HG02571 (cell line): ENCODE measurements around the gene FGL2.
"Not testable (repeated sequence)": the region's sequence is repeated elsewhere in the genome, so short reads cannot be mapped to it uniquely, and the experiment has no call there.

Source experiments
- ATAC-seq: cut with Tn5 transposase; IDR thresholded peaks from one replicate; pipeline ENCODE4 v1.9.1; 2021; ENCODE audit warnings: mild to moderate bottlenecking, moderate library complexity; ENCODE audit not compliant: unreplicated experiment

Gene FGL2

DNA sequence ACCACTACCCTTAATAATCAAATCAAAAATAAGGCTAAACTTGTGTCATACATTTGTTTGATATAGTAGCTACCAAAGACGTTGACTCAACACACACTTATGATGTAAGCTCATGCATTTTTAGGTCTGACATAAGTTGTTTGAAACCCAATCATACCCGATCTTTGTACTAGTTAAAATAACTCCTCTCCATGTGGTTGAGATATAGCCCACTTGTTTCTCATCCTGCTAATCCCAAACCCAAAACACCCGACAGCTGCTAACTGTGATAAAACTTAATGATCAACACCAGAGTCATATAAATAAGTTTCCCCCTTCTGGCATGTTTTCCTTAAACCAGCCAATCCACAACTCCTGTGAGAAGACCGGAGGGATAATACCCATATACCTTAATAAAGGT lies 28.5 kb downstream of the FGL2 start:
- not testable (repeated sequence) for ATAC-seq

DNA sequence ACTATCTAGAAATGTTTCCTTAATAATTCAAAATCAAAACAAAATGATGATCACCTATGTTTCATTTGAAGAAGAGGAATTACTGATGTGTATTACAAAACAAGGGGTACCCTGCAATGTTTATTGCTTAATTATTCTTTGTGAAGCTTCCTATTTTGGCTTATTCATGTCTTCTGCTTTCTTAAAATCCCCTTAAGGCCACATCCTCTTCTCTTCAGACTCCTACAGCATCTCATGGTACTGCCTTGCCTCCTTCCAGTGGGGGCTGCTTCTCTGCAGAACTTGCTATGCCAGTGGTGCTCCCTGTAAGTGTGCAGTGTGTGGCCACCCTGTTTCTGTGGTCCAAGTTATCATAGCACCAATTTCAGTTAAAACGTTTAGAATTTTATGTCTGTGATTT lies 42.2 kb downstream of the FGL2 start:
- ATAC-seq, result peak; percentile 47

DNA sequence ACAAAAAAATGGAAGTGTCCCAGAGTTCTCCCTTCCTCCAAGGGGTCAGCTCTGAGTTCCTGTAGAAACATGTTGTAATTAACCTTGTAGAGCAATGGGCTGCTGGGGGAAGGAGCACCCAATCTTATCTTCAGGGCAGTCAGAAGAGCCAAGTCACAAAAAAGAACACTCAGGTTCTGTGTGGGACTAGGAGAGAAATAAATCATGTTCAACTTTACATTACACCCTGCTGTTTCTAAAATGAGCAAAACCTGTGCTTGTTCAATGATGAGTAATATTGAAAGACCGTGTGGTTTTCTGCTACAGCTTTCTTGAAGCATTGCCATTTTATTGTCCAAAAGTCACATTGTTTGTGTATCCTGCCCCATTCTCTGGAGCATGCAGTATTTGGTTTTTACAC lies 42.6 kb downstream of the FGL2 start:
- peak; percentile 73 for ATAC-seq

DNA sequence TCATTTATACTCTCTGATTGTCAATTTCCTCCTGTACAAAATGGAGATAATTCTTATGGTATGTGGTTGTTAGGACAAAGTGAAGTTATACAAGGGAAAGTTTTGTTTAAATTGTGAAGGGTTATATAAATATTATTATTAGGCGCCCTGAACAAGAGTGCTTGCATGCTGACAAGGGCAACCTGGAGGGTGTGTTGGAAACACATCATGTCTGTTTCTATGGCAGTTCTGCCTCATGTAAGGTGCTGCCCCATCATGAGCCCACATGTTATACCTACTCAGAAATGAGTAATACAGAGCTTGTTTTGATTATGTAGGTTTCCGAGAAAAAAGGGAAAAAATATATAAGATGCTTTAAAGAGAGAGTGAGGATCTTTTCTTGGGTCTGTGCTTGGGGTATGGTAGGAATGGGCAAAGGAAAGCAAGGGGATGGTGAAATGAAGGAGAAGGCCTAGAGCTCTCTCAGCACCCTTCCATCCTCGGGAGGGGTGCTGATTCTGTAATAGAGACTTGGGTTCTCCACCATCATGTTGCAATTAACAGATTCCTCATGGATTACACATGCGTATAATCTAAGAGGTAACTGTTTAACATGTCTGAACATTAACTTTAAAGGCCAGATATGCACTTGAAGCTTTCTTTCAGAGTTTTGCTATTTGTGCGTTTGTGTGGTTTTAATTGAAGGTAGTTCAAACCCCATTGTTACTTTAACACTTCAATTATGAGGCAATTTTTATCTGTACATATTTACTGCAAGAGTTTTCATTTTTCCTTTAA lies 43.8 kb downstream of the FGL2 start:
- ATAC-seq, result not testable (repeated sequence)

DNA sequence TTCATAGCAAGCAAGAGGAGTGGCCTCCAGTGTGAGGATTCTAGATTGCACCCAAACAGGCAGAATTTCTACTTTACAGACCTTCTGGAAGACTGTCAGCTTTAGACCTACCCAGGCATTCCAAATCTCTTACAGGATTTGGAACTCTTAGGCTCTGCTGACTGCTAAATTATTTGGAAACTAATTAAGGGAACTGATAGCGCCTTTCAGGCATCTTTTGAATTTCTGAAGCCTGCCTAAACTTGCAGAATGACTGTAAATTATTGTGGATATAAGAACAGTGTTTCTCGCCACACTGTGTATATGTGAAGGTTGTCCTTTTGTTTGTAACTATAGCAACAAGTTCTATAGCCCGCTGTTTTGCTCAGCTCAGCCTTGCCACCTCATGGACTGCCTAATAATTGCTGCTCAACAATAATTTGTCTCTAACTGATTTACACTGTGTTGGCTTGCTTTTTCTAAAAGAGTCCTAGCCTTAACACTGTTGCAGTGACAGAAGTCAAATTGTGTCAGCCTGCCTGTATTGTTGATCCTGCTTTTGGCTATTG lies 44.6 kb downstream of the FGL2 start:
- ATAC-seq, result peak; percentile 39

DNA sequence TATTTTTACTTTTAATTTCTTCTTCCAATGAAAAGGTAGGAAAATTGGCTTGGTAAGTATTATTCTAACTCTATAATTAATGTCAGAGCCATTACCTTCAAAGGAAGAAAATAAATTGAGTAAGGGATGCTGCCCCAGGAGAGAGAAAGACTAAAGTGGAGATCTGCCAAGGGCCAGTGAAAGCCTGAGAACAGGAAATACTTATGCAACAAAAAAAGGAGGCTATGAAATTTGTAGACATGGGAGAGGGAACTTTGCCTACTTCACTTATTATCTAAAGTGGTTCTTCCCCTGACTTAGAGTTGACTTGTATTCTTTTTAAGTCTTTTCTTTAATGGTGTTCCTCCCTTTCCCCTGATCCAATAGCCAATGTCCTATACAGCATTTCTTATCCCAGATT lies 47.4 kb downstream of the FGL2 start:
- not testable (repeated sequence) for ATAC-seq
